HG03196 (cell line): ENCODE data around the gene ZRANB1.
A peak's percentile ranks its signal among the peaks of the same experiment; 100 is the strongest.
"Not testable (repeated sequence)": the region's sequence is repeated elsewhere in the genome, so short reads cannot be mapped to it uniquely, and the experiment has no call there.

Experiments
- ATAC-seq: cut with Tn5 transposase; IDR thresholded peaks from one replicate; pipeline ENCODE4 v1.9.1; 2021; ENCODE audit not compliant: unreplicated experiment

The ZRANB1 gene

GRCh38 chr10:124941823-124942222, at the start of gene ZRANB1:
Gene ZRANB1, plus strand, starts transcription at chr10:124942123. Its CDS starts 371 bp downstream, at chr10:124942494.
- no peak for ATAC-seq

GRCh38 chr10:124892905-124893304, 49.0 kb upstream of the ZRANB1 start:
- ATAC-seq = no peak

GRCh38 chr10:124894569-124895215, 47.2 kb upstream of the ZRANB1 start:
- no peak for ATAC-seq

GRCh38 chr10:124896751-124897150, 45.2 kb upstream of the ZRANB1 start:
- no peak for ATAC-seq

- no peak for ATAC-seq
Measured at GRCh38 chr10:124898471-124898870, 43.5 kb upstream of the ZRANB1 start.

GRCh38 chr10:124899151-124899550, 42.8 kb upstream of the ZRANB1 start:
- no peak for ATAC-seq

GRCh38 chr10:124902462-124902861, 39.5 kb upstream of the ZRANB1 start:
- ATAC-seq = no peak

GRCh38 chr10:124903111-124903510, 38.8 kb upstream of the ZRANB1 start:
- no peak for ATAC-seq

- ATAC-seq = no peak
Measured at GRCh38 chr10:124904796-124905195, 37.1 kb upstream of the ZRANB1 start.

GRCh38 chr10:124906551-124907001, 35.3 kb upstream of the ZRANB1 start:
- no peak for ATAC-seq

- no peak for ATAC-seq
Measured at GRCh38 chr10:124909563-124909962, 32.4 kb upstream of the ZRANB1 start.

- no peak for ATAC-seq
Measured at GRCh38 chr10:124911124-124912067, 30.5 kb upstream of the ZRANB1 start.

GRCh38 chr10:124912101-124912886, 29.6 kb upstream of the ZRANB1 start:
- no peak for ATAC-seq

GRCh38 chr10:124913167-124913566, 28.8 kb upstream of the ZRANB1 start:
- ATAC-seq = no peak

- not testable (repeated sequence) for ATAC-seq
Measured at GRCh38 chr10:124914398-124914797, 27.5 kb upstream of the ZRANB1 start.

GRCh38 chr10:124916098-124916584, 25.8 kb upstream of the ZRANB1 start:
- peak; percentile 5 for ATAC-seq

GRCh38 chr10:124916585-124917427, 25.1 kb upstream of the ZRANB1 start:
- peak; percentile 96 for ATAC-seq

- ATAC-seq = peak; percentile 8
Measured at GRCh38 chr10:124917428-124918190, 24.3 kb upstream of the ZRANB1 start.

- no peak for ATAC-seq
Measured at GRCh38 chr10:124918191-124918830, 23.6 kb upstream of the ZRANB1 start.
